Activated T-helper 1 cell treated with anti-CD3 and anti-CD28 coated beads, Interleukin-12 subunit alpha, Interleukin-12 subunit beta, Interleukin-2, Interleukin-4 antibody, amounts not matched to agents 30 ng/mL and 10 ng/mL and 1 ng/mL, durations not matched to agents 14 hours and 24 hours and 36 hours (primary cell): ENCODE results near the gene GPR142. TPM values are rescaled to one million over a fixed set of nuclear protein-coding genes. Genes with fewer than 3 reads are reported as not detected.

Source experiments
- DNase-seq: peaks from one replicate; pipeline ENCODE4 v3.0.0; 2021; ENCODE audit warnings: low spot score
- H3K27ac Mint-ChIP-seq: one replicate; pipeline ENCODE4 v1.8.0; 2021; ENCODE audit warnings: mild to moderate bottlenecking, mixed read lengths
- H3K27me3 Mint-ChIP-seq: one replicate; pipeline ENCODE4 v1.8.0; 2022; ENCODE audit warnings: mild to moderate bottlenecking, moderate library complexity, mixed read lengths; ENCODE audit not compliant: insufficient read depth
- H3K36me3 Mint-ChIP-seq: one replicate; pipeline ENCODE4 v1.8.0; 2021; ENCODE audit warnings: low read depth, mixed read lengths
- H3K4me1 Mint-ChIP-seq: one replicate; pipeline ENCODE4 v1.8.0; 2021; ENCODE audit warnings: low read depth, mixed read lengths
- H3K4me3 Mint-ChIP-seq: one replicate; pipeline ENCODE4 v1.8.0; 2021; ENCODE audit warnings: mild to moderate bottlenecking, moderate library complexity, mixed read lengths
- H3K9me3 Mint-ChIP-seq: one replicate; pipeline ENCODE4 v1.8.0; 2021; ENCODE audit warnings: mixed read lengths
- intact Hi-C: fragments of 100-400 bp; cut with micrococcal nuclease; formaldehyde crosslinking; loops from one replicate; pipeline ENCODE4 v1.15.1; 2024
- total RNA-seq: library from RNA; stranded (reverse); gene quantifications from 2 replicates; pipeline ENCODE4 v1.2.3, GENCODE V29; 2022

The GPR142 gene
- total RNA-seq, 1 donor from 2014 or later: not detected

GRCh38 chr17:74335529-74336062 lies 31.7 kb upstream of the GPR142 start:
- Mint-ChIP-seq H3K9me3 (no peaks in the 10 kb centered on the region), H3K27me3 (peaks cover 4% of the 10 kb centered on the region), H3K27ac (no peak overlapping the region), H3K4me1 (peaks cover 8% of the 10 kb centered on the region), H3K36me3 (no peaks in the 10 kb centered on the region), H3K4me3 (no peak overlapping the region)
- no peak for DNase-seq
- intact Hi-C loops: no loop called here

GRCh38 chr17:74336307-74336706 lies 31.0 kb upstream of the GPR142 start:
- Mint-ChIP-seq H3K9me3 (no peaks in the 10 kb centered on the region), H3K27ac (no peak overlapping the region), H3K27me3 (peaks cover 2% of the 10 kb centered on the region), H3K4me1 (peaks cover 8% of the 10 kb centered on the region), H3K36me3 (no peaks in the 10 kb centered on the region), H3K4me3 (no peak overlapping the region)
- no peak for DNase-seq
- intact Hi-C loops: no loop called here

- DNase-seq: no peak
- no peaks in the 10 kb centered on the region for H3K9me3 Mint-ChIP-seq
- H3K36me3 Mint-ChIP-seq: no peaks in the 10 kb centered on the region
- no peak overlapping the region for H3K27ac Mint-ChIP-seq
- intact Hi-C loops: no loop called here
- H3K27me3 Mint-ChIP-seq: peaks cover 2% of the 10 kb centered on the region
- peaks cover 8% of the 10 kb centered on the region for H3K4me1 Mint-ChIP-seq
- H3K4me3 Mint-ChIP-seq: no peak overlapping the region
Observed at GRCh38 chr17:74337834-74338500, 29.3 kb upstream of the GPR142 start.

GRCh38 chr17:74339537-74340195 lies 27.6 kb upstream of the GPR142 start:
- no peaks in the 10 kb centered on the region for H3K9me3 Mint-ChIP-seq
- no peak overlapping the region for H3K4me3 Mint-ChIP-seq
- H3K27me3 Mint-ChIP-seq: peaks cover 2% of the 10 kb centered on the region
- H3K36me3 Mint-ChIP-seq: no peaks in the 10 kb centered on the region
- H3K27ac Mint-ChIP-seq: no peak overlapping the region
- no peak for DNase-seq
- peaks cover 4% of the 10 kb centered on the region for H3K4me1 Mint-ChIP-seq
- intact Hi-C loops: no loop called here

- H3K4me1 Mint-ChIP-seq: no peaks in the 10 kb centered on the region
- intact Hi-C loops: no loop called here
- DNase-seq: no peak
- no peak overlapping the region for H3K4me3 Mint-ChIP-seq
- no peaks in the 10 kb centered on the region for H3K36me3 Mint-ChIP-seq
- H3K27me3 Mint-ChIP-seq: peaks cover 2% of the 10 kb centered on the region
- H3K27ac Mint-ChIP-seq: no peak overlapping the region
- H3K9me3 Mint-ChIP-seq: no peaks in the 10 kb centered on the region
Observed at GRCh38 chr17:74340470-74341023, 26.8 kb upstream of the GPR142 start.

- DNase-seq: no peak
- Mint-ChIP-seq H3K27ac (no peak overlapping the region), H3K4me3 (no peak overlapping the region), H3K36me3 (no peaks in the 10 kb centered on the region), H3K4me1 (no peaks in the 10 kb centered on the region), H3K9me3 (no peaks in the 10 kb centered on the region), H3K27me3 (no peaks in the 10 kb centered on the region)
- intact Hi-C loops: no loop called here
Observed at GRCh38 chr17:74342224-74342623, 25.1 kb upstream of the GPR142 start.

- Mint-ChIP-seq H3K4me1 (no peaks in the 10 kb centered on the region), H3K27ac (no peak overlapping the region), H3K36me3 (no peaks in the 10 kb centered on the region)
Observed at GRCh38 chr17:74343121-74343520, 24.2 kb upstream of the GPR142 start.

GRCh38 chr17:74343526-74344284 lies 23.6 kb upstream of the GPR142 start:
- Mint-ChIP-seq H3K4me1 (no peaks in the 10 kb centered on the region), H3K27me3 (no peaks in the 10 kb centered on the region), H3K9me3 (no peaks in the 10 kb centered on the region), H3K36me3 (no peaks in the 10 kb centered on the region), H3K4me3 (no peak overlapping the region), H3K27ac (no peak overlapping the region)
- intact Hi-C loops: no loop called here
- no peak for DNase-seq

More at GRCh38 chr17:74343121-74343520, 24.2 kb upstream of the GPR142 start:
- Mint-ChIP-seq H3K4me3 (no peak overlapping the region), H3K9me3 (no peaks in the 10 kb centered on the region), H3K27me3 (no peaks in the 10 kb centered on the region)
- no peak for DNase-seq
- intact Hi-C loops: no loop called here

- intact Hi-C loops: no loop called here
- no peaks in the 10 kb centered on the region for H3K36me3 Mint-ChIP-seq
- no peaks in the 10 kb centered on the region for H3K9me3 Mint-ChIP-seq
- no peaks in the 10 kb centered on the region for H3K4me1 Mint-ChIP-seq
- no peak for DNase-seq
- no peaks in the 10 kb centered on the region for H3K27me3 Mint-ChIP-seq
- H3K27ac Mint-ChIP-seq: no peak overlapping the region
- no peak overlapping the region for H3K4me3 Mint-ChIP-seq
Observed at GRCh38 chr17:74344658-74345057, 22.6 kb upstream of the GPR142 start.

GRCh38 chr17:74345433-74346241 lies 21.7 kb upstream of the GPR142 start:
- Mint-ChIP-seq H3K4me3 (no peak overlapping the region), H3K27ac (no peak overlapping the region), H3K9me3 (no peaks in the 10 kb centered on the region), H3K36me3 (no peaks in the 10 kb centered on the region), H3K27me3 (peaks cover 3% of the 10 kb centered on the region), H3K4me1 (no peaks in the 10 kb centered on the region)
- intact Hi-C loops: no loop called here
- no peak for DNase-seq

- no peak for DNase-seq
- peaks cover 11% of the 10 kb centered on the region for H3K27me3 Mint-ChIP-seq
- no peaks in the 10 kb centered on the region for H3K4me1 Mint-ChIP-seq
- no peaks in the 10 kb centered on the region for H3K36me3 Mint-ChIP-seq
- no peaks in the 10 kb centered on the region for H3K9me3 Mint-ChIP-seq
- intact Hi-C loops: no loop called here
- no peak overlapping the region for H3K27ac Mint-ChIP-seq
- no peak overlapping the region for H3K4me3 Mint-ChIP-seq
Observed at GRCh38 chr17:74347646-74348045, 19.7 kb upstream of the GPR142 start.

GRCh38 chr17:74349120-74349519 lies 18.2 kb upstream of the GPR142 start:
- Mint-ChIP-seq H3K27me3 (peaks cover 25% of the 10 kb centered on the region), H3K9me3 (no peaks in the 10 kb centered on the region), H3K4me3 (no peak overlapping the region), H3K27ac (no peak overlapping the region), H3K36me3 (no peaks in the 10 kb centered on the region), H3K4me1 (no peaks in the 10 kb centered on the region)
- no peak for DNase-seq
- intact Hi-C loops: no loop called here
